Hematopoietic multipotent progenitor cell treated with erythropoietin and hydrocortisone succinate and interleukin-3 and kit ligand, for 6 days (in vitro differentiated cells): ENCODE measurements around the gene DMBT1.
"Not testable (repeated sequence)": the region's sequence is repeated elsewhere in the genome, so short reads cannot be mapped to it uniquely, and the experiment has no call there.

ENCODE experiments used
- DNase-seq: peaks from one replicate; pipeline ENCODE4 v3.0.0-alpha.2; 2015

DMBT1 gene

DNA sequence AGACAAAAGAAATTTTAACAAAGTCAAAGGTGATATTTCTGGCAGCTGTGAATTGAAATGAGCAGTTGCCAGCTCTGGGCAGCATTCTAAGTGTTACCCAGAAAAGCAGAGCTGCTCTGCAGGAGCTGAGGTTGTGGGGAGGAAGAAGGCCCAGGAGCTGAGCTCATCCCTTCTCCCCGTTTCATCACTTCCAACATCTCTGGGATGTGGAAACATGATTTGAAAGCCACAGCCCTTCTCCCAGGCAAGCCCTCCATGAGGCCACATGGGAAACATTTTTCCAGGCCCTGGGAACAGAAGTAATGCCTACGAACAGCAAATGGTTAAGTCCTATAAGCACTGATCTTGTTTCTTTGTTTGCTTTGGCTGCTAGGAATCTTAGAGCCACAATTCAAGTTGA is 10.9 kb upstream of the DMBT1 start:
- no peak for DNase-seq

DNA sequence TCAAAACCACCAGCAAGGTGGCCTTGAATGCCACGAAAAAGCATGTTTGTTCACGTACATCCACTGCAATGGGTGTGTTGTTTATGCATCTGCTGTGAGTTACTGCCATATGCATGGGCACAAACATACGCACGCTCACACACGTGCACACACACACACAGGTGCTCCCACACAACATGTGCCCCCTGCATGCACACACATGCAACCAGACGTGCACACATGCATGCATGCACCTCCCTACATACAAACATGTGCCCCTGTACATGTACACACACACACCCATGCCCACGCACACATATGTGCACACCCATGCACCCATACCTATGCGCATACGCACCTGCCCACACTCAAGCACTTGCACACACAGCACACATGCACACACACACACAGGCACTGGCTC is 10.1 kb upstream of the DMBT1 start:
- no peak for DNase-seq

DNA sequence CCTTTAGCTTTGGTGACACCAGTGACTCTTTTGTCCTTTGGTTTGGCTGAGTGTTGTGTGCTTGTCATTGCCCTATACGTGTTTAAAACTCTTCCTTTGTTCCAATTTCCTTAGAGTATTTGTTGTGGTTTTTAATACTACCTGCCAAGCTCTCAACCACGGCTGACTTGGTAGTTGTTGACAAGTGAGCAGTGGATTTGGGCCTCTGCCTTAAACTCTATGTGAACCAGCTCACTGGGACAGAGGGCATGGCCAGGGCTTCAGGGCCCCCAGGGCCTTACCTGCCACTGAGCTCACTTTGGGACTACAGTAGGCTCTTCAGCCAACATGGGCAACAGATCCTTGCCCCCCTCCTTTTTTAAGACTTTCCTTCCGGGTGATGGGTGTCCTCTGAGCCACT is 9.6 kb upstream of the DMBT1 start:
- DNase-seq = no peak

DNA sequence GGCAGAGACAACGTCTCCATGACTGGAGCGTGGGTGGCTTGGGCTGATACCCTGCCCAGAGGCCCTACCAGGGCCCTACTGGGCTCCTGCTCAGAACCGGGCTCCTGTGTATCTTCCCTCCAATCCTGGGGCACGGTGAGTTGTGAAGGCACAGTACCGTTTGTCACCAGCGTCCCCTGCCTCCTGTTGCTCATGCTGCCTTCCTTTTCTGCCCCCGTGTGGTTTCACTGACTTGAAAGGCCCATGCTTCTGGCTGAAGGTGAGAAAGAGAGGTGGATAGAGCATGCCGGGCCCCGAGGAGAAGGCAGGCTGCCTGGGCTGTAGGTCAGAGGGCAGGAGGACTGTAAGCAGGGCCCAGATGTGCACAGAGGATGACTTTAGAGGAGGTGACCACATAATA is 9.1 kb upstream of the DMBT1 start:
- DNase-seq = no peak

DNA sequence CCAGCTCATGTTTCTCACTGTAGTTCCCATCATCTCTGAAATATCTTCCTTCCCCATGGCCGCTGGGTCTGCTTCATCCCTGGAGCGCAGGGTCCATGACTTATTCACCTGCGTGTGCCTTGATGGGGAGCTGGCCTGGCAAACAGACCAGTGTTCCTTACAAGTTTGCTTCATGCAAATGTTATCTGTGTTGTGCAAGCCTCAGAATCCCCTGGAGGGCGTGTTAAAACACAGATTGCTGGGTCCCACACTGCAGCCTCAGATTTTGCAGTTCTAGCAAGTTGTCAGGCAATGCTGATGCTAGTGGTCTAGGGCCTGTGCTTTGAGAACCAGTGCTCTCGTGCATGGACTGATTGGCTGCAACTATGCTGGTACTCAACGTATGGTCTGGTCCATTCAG is 7.2 kb upstream of the DMBT1 start:
- no peak for DNase-seq

DNA sequence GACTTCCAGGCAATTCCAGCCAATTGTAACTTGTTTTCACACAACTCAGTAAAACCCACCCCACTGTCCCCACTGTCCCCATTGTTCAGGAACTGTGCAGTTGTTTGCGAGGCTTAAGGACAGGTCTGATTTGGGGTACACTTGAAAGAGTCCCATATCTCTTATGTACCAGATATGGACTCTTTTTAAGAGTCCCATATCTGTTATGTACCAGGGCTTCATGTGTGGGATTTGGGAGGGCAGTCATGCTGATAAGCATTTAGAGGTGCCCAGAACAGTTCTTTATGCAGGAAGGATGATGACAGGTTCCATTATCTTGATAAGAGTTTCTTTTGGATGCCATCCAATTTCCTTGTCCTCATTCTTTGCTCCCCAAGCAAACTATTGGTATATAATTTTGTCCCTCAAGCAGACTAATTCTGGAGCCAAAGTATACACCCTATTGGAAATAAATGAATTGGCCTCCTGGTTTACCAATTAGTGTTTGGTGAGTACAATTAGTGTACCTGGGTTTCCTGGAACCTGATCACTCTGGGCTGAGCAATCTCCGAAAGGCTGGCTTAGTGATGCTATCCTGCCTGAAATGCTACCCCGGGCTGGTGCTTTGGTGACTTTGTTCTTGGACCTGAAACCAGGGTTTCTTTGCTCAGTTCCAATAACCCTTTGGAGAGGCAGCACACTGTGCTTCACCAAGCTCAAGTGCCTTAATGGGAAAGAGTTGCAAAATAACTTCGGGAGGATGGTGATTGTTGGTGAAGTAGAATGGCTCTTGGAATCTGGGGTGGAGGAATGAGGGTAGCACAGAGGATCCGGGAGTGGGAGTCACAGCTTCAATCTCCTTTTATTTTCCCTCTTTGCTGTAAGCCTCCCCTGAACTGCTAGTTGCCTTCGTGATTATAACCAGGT is 6.2 kb upstream of the DMBT1 start:
- peak; percentile 64 for DNase-seq

DNA sequence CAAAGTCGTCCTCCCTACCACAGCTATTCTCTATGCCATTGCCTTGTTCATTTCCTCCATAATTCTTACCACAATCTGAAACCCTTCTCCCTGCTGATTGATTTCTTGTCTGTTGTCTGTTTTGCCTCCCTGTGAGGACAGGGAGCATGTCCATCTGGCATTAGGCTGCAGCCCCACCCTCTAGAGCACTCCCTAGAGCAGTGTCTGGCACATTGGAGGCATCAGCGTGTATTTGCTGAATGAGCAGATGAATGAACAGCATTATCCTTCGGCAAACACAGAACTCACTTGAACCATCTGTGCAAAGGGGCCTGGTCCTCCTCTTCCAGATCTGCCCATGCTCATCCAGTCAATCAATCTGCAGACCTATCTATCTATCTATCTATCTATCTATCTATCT is 5.1 kb upstream of the DMBT1 start:
- no peak for DNase-seq

DNA sequence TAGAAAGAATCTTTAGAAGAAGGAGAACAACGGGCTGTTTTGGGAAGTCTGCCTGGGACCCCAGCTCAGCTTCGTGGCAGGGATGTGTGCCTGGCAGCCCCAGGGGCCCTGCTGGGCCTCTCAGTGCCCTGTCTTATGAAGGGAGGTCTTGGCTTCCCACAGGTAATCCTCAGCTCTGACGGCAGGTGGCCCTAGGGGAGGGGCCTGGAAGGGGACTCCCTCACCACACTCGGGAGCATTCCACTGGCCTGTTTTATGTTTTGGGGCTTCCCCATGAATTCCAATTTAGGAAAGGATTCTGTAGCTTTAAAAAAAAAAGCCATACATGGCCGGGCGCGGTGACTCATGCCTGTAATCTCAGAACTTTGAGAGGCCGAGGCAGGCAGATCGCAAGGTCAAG is 3.0 kb upstream of the DMBT1 start:
- DNase-seq = no peak

DNA sequence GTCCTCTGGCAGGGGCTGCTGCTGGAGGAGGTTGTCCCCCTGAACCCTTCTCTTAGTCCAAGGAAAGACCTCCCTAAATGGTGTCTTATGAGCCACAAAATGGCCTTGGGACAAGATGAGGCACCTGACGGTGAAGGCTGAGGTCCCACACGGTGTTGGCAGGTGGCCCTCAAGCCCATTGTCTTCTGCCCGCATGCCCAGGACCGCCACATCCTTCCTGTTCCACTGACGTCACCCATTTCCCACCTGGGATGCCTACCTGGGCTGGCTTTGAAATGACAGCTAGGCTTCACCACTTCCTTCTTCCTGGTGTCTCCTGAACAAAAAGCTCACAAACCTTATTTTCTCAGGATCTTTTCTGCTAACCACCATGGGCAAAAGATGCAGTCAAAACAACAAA is 2.1 kb upstream of the DMBT1 start:
- no peak for DNase-seq

DNA sequence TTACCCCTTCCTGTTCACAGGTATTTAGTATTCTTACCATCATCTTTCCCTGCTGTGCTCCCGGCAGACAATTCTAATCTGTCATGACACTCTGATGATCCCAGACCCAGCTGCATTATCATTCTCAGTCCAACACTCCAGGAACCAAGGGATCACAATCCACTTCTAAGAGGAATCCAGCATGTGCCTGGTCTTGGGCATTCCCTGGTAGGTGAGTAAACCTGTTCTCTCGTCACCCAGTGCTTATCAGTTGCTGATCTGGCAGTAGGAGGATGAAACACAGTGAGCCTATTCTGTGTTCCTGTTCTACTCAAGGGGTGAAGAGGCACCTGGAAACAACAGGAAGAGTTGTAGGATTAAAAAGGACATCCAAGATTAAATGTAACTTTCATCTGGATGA is 1.3 kb upstream of the DMBT1 start:
- DNase-seq = no peak

DNA sequence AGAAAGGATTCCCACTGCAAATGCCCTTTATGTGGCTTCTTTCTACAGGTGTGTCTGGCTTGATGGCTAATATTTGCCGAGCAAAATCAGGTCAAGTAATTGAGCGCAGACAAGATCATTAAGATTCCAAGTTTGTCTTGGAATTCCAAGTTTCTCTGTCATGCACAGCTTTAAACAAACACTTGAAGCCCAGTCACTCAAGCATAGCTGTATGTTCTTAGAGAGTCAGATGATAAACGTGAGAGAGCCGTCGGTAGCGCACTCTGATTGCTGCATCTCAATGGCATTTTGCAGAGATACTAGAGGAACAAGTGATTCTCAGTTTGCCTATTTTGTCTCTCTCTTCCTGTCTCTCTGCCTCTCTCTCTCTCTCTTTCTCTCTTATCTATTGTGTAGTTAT is 658 bp downstream of the DMBT1 start:
- no peak for DNase-seq

DNA sequence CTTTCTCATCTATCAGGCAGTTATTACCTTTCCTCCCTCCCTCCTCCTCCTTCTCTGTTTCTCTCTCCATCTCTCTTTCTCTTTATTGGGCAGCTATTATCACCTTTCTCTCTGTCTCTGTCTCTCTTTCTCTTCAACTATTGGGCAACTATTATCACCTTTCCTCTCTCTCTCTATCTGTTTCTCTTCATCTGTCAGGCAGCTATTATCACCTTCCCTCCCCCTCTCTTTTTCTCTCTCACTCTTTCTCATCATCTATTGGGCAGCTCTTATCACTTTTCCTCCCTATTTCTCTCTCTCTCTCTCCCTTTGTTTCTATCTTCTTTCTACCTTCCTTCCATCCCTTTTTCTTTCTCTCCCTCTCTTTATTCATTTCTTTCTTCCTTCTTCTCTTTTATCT is 1.2 kb downstream of the DMBT1 start:
- DNase-seq = no peak

DNA sequence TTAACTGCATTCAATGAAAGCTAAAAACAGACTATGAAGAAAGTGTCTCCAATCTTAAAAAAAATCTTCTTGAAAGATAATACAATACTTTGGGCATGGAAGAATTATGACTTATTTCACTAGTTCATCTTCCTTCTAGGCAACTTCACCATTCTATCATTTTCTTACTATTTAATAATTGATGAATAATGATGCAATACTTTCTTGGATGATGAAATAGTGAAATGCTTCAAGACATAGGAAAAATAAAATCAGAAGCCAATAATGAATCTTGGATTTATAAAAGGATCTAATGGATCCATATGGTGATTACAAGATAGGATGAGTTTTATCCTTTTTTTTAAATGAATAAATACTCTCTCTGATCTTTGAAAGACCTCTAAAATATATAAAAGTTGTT is 4.4 kb downstream of the DMBT1 start:
- no peak for DNase-seq

DNA sequence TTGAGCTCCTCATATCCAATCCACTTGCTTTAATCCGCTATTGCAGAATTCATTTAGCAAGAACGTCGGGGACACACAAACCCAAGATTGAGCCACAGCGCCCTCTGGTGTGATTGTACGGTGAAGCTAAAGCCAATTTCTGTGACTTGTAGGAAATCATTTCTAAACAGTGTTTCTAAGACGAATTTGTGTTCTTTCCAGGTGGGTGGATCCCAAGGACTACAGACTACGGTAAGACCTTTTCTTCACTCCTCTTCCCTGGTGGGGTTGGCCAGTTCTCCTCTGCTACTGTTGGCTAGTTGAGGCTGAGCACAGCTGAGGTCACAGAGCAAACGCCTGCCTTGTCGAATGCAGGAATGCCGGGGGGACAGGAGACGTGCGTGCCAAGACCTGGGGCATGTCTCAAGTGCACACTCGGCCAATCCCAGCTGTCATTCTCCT is 5.2 kb downstream of the DMBT1 start:
- peak; percentile 88 for DNase-seq

DNA sequence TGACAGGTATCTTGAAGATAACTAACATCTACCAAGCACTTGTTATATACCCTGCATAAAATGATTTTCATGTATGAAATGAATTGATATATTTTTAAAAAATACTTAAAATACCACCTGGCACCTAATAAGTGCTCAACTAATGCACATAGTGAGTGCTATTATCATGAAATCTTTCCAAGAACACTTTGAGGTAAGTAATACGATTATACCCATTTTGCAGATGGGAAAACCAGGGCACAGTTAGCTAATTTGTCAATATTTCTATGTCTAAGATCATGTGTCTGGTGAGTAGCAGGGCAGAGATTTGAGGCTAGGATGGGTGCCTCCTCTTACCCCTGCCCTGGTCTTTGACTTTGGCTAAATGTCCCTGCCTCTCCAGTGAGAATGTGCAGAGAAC is 6.1 kb downstream of the DMBT1 start:
- no peak for DNase-seq

DNA sequence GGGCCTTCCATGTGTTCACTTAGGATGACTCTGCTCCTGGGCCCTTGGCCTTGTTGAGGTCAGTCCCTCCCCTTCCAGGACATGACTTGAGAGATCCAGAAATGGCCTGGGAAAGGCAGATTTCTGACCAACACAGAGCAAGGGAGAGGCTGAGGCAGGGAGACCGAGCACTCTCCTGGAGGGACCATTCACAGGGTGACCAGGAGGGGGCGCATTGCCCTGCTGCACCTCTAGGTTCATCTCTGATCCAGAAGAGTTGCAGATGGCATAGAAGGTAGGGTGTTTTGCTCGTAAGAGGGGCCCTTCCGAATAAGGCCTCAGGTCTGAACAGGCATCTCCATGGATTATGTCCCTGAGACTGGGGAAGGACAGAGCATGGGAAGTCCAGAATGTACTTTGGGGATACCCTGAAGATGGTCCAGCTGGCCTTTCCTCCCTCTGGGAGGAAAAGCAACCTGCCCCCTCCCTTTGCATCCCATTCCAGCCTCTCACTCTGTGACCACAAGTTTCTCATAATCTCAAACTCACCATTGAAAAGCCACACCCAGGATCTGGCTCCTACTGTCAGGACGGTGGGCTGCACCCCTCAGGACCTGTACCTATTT is 6.6 kb downstream of the DMBT1 start:
- peak; percentile 57 for DNase-seq

DNA sequence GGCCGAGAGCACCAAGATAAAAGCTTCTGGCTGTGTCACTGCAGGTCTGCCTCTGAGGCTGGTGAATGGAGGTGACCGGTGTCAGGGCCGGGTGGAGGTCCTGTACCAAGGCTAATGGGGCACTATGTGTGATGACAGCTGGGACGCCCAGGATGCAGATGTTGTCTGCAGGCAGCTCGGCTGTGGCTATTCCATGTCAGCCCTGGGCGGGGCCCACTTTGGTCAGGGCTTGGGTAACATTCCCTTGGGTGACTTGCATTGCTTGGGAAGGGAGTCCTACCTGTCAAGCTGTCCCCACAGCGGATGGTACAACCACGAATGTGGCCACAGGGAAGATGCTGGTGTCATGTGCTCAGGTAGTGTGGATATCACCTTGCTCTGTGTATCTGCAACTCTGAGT is 8.0 kb downstream of the DMBT1 start:
- no peak for DNase-seq

DNA sequence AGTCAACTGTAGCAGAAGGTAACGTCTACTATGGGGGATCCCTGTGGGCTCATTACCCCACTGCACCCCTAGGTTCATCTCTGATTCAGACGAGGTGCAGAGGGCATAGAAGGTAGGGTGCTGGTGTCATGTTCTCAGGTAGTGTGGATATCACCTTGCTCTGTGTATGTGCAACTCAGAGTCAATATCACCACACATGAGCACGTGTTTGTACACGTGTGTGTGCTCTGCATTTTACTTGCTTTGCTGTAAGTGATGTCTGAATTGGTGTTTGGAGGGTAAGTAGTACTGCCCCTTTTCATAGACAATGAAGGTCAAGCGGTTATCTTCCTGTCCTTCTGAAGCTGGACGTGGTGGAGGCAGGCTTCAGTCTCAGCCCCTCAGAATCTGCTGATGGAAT is 10.4 kb downstream of the DMBT1 start:
- DNase-seq = no peak

DNA sequence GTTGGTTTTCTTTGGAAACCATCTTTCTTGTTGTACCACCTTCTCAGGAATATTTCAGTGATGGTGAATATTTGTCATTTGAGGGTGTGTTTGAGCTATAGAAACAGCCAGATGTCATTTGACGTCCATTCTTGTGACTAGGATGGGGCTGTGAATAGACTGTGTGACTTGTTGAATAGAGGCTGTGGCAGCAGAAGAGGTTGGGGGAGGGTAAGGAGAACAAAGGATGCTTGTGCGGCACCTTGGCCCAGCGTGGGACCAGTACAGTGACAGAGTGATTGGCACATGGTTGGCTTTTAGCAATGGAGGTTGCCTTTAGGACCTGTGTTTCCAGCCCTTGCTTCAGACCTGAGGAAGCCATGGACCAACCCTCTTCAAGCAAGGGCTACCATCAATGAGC is 11.3 kb downstream of the DMBT1 start:
- no peak for DNase-seq

DNA sequence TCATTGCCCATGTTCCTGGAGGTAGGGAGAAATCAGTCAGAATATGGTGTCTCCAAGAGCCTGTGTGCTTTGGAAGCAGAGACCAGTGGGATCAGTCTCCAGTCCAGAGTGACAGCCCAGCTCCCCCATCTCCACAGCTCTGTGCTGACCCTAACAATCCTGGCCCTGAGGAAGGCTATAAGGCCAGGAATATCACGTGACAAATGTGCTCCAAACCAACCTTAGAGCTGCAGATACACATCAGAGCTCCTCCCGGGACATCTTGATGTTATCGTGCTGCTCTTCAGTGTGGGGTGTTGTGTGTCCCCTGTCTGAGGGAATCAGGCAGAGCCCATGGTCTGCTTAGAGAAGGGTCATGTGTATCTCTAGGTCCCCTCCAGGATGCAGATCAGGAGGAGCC is 15.2 kb downstream of the DMBT1 start:
- no peak for DNase-seq

DNA sequence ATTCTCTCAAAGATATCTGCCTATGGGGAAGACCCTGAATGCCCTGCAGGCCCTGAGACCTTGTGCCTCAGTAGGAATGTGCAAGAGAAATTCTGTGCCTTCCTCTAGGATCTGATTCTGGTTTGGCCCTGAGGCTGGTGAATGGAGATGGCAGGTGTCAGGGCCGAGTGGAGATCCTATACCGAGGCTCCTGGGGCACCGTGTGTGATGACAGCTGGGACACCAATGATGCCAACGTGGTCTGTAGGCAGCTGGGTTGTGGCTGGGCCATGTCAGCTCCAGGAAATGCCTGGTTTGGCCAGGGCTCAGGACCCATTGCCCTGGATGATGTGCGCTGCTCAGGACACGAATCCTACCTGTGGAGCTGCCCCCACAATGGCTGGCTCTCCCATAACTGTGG is 15.7 kb downstream of the DMBT1 start:
- no peak for DNase-seq

DNA sequence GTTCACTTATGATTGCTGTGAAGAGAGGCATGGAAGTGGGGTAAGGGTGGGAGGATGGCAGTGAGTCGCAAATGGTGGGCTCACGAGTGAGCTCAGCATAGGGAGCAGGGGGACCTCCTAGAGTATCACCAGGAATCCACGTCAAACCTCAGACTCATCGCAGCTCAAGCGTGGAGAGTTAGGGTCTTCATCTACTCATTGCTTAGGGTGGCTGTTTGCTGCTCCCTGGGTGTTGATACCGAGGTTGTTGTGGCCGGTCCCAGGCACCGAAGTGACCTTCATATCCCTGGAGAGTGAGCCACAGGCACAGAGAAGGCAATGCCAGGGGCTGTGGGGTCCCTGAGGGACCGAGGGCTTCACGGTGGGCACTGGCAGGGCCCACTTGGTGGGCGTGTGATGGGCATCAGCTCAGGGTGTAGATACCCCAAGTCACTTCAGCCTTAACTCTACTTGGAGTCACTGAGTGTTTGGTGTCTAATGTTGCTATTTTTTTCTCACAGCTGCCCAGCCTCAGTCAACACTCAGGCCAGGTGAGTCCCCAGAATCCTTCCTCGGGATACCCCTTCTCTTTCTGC is 16.8 kb downstream of the DMBT1 start:
- DNase-seq = no peak

DNA sequence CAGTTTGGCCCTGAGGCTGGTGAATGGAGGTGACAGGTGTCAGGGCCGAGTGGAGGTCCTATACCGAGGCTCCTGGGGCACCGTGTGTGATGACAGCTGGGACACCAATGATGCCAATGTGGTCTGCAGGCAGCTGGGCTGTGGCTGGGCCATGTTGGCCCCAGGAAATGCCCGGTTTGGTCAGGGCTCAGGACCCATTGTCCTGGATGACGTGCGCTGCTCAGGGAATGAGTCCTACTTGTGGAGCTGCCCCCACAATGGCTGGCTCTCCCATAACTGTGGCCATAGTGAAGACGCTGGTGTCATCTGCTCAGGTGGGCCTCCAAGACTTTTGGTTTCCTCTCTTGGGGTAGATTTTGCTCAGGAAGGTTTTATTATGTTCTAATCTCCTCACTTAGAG is 25.5 kb downstream of the DMBT1 start:
- not testable (repeated sequence) for DNase-seq

DNA sequence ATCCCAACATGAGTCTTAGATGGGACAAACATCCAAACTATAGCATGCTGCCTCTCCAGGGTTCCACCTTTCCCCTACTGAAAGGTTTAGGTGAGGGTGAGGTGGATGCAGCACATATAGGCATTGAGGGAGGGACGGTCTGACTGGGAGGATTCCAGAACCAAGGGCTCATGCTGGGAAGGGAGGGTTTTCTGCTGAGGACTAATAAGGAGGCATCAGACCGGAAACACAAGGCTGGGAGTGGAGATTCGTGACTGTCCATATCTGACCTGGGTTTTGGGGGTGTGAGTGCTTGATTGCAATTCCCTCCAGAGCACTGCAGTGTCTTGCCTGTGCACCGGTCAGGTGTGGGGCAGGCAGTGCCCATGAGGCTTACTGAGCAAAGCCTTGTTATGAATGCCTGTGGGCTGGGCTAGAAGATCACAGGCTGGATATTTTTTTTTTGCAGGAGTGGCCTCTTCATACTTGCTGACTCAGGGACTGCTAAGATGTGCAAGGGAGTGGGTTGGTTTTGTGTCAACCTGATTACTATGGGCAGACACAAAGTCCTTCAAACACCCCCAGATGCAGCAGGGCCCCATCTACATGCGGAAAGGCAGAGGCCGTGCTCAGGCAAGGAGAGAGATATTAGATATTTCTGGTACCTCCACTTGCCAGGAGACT is 26.7 kb downstream of the DMBT1 start:
- DNase-seq = no peak
